HG03354 (cell line): ENCODE measurements around the gene ESRRG.
A peak's percentile ranks its signal among the peaks of the same experiment; 100 is the strongest.

Experiments used
- ATAC-seq: cut with Tn5 transposase; IDR thresholded peaks from one replicate; pipeline ENCODE4 v1.9.1; 2021; ENCODE audit warnings: mild to moderate bottlenecking; ENCODE audit not compliant: unreplicated experiment, poor library complexity, severe bottlenecking

ESRRG gene

DNA sequence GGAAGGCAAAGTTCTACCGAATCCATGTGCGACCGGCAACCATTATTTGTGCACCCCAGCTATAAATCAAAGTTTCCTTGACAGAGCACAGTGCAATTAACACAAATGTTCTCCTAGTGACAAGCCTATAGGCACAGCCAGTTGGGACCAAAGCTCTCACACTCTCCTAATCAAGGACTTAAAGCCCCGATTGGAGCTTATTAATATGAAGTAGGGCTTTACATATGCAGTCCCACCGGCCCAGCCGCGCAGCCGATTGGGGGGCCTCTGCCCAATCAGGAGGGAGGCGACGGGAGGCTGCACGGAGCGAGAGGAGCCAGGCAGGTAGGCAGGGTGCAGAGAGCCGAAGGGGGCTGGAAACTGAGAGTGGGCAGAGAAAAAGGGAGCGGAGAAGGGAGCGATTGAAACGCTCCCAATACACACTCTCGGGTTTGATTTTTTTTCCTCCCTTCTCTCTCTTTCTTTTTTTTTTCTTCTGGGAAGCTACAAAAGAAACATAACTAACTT, at the start of gene ESRRG:
TSS of gene ESRRG (minus strand) at position 156 of the 507 bp plus-strand sequence. CDS start at position 26, 130 bp downstream.
- no peak for ATAC-seq

DNA sequence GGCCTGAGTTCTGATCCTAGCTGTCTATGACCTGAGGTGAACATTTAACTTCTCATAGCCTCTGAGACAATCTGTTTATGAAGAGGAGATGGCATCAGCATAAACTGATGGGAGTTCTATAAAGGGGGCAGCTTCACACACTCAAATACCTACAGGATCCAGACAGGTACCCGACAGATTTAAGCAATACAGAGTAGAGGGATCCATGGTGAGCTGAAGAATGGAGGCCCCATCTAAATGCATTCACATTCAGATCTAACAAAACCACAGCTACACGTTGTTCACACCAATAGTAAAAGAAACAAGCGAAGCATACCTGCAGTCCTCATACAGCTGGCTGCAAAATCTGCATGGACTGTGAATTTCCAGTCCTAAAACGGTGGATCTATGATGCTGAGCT, 48.7 kb upstream of the ESRRG start:
- no peak for ATAC-seq

DNA sequence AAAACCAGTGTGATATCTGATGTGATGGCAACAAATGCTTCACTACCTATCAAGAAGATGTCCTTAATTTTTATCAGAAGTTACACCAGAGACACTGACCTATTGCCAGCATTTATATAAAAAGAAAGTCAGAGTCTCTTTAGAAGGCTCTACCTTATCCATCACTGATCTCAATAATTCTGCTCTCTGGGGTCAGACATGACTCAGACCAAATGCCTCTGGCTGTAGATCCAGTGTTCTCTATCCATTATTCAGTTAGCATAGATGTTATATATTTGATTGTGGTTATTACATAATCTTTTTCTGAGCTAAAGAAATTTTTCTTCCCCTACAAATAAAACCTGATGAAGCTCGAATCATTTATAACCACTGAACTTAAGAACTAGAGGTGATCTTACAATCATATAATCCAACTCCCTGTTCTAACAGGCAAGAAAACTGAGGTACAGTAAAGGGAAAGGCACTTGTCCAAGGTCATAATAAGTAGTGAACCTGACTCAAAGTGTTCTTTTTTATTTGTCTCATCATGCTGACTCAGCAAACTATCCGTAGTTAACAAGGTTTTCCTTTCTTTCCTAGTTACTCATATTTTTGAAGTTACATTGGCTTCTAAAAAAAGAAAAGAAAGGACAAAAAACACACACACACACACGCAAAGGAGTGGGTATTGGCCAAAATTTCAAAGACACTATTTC, 43.6 kb upstream of the ESRRG start:
- ATAC-seq = no peak

DNA sequence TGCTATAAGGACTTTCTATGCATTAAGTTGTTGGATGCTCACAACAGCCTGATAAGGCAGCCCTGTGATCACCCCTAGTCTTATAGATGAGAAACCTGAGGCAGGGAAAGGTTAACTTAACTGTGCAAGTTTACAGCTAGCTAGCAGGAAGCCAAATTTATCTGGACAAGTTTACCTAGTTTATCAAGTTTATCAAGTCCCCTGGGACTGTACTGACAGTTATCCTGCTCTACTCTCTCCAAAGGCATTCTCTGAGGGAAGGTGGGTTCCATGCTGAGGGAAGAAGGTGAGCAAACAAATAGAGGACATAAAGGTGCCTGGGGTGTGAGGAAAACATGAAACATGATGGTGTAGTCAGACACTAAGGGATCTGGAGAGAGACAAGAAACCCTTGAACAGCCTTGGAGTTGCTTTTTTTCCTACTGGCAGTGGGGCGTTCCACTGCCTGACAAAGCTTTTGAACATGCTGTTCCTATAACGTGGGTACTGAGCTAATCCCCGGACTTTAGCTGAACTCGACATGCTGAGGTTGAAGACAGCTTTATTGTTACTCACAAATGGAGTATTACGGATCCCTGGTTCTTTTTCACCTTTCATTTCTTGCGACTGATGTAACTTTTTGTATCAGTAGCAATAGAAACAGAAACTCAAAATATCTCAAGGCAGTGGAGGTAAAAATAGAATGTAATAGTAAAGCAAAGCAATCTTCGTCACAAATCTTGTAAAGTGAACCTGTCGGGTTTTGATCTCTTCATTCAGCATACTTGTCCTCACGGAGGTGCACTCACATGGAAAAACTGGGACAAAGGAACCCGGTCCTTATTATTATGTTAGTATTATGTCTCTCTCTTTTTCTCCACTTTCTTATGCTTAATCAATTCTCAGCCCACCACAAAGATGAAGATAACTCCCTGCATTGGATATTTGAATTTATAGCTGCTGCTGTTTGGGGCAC, 42.4 kb upstream of the ESRRG start:
- no peak for ATAC-seq

DNA sequence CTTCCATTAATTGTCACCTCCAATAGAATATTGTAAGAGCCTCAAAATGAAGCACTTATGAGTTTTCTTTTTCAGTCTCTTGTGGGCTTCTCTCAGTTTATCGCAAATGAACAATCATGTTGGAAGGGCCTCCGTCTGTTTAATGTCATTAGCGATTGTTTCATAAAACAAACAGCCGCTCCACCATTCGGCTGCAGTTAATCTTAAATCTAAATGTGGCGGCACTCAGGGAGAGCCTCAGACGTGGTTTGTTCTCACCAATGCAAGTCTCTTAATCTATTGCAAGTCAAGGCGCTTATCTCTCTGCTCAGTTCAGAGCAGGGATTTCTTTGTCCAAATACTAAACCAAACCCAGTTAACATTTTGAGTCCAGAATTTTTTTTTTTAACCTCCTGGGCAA, 34.9 kb upstream of the ESRRG start:
- no peak for ATAC-seq

DNA sequence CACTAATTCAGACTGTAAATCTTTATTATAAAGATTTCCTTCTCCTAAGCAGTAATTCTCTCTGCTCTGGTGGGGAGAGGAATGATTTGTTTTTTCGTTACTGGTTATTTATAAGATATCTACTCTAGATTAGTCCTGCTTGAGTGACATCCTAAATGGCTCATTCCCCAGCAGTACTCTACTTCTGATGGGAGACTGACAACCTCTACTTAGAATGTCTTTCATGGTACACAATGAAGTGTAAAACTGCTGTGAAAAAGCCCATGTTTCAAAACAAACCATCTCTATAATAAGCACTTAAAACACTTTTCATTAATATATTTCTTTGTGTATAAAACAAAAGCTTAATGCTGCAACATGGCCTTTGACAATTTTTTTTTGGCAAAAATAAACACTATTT, 33.9 kb upstream of the ESRRG start:
- no peak for ATAC-seq

DNA sequence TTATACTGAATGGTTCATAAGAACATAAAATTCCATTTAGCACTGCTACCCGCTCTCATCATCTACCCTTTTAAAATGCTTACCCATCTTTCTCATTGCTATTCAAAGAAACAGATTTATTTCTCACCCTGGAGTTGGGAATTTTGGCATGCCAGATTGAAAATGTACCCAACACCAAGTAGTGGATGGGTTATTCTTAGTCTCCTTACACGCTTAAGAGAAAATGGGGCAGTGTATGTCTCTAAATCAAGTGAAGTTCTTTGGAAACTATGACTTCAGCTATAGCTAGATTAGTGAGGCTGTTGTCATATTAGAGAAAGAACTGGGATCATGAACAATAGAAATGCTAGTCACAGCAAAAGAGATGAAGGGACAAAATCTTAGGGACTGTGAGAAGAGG, 27.7 kb upstream of the ESRRG start:
- ATAC-seq = no peak

DNA sequence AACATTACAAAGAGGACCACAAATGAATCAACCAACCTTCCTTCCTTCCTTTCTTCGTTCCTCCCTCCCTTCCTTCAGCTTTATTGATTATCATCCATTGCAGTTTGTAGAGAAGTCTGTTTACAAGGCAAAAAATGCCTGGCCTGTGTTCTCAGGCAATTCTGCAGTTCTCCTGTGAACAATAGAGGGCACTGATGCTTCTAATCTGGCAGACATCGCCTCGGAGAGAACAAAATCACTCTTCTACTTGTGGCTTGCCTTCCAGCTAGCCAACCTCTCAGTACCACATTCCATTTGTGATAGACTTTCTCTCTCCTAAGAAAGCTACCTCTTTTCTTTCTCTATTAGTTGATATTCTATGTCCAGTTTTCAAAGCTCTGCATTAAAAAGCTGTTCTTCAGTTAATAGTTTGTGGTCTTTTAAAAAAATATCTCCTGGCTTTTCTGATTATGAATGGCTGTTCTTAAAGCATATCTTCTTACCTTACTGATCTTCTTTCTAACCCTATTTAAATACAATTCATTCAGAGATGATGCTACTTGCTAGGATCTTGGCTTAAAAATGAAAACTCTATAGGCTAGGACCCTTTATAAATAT, 26.9 kb upstream of the ESRRG start:
- peak; percentile 82 for ATAC-seq

DNA sequence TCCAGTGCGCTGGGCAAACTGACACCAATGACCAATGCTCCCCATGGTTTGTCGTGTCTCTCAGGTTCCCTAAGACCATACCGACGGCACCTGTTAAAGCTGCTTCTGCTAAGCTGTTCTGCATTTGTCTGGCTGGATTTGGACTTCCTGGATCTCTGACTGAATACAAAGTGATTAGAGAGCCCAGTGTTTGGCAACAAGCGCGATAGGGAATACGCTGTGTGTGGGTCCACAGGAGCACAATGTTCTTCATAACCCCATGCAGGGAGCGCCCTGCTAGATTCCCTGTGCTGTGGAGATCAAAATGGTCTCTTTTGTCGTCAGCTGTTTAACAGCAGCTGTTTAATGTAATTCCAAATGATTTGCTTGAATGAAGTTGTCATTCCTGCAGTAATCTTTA, 26.0 kb upstream of the ESRRG start:
- no peak for ATAC-seq

DNA sequence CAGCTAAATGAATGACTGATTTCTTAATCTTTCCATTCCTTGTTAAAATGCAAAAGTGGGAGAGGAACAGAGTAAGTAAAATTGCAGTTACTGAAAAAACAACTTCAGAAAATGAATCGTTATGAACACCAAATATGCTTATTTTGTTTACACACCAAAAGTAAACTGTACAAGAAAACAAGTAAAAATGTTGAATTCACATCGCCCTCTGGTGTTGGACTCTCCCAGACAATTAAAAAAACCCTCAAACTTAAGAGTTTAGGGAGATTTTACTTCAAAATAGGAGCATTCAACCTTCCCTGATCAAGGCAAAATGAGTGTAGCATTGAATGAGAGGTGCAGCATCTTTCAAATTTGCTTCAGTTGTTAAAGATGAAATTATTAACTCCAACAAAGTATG, 19.4 kb upstream of the ESRRG start:
- ATAC-seq = no peak

DNA sequence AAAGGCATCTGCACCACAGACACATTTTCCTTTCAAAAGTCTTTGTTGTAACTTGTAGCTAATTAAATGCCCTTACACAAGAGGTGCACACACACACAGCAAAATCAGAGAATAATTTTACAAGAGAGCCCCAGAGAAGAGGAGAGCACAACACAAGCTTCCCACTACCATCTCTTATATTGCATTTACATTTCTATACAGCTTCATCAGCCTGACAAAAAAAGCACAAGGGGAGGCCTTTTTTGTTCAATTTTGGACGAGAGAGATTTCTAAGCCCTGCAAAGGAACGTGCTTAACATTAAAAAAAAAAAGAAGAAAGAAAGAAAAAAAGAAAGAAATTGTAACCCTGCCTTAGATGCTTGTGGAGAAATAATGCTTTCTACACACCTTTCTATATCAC, 17.1 kb upstream of the ESRRG start:
- no peak for ATAC-seq

DNA sequence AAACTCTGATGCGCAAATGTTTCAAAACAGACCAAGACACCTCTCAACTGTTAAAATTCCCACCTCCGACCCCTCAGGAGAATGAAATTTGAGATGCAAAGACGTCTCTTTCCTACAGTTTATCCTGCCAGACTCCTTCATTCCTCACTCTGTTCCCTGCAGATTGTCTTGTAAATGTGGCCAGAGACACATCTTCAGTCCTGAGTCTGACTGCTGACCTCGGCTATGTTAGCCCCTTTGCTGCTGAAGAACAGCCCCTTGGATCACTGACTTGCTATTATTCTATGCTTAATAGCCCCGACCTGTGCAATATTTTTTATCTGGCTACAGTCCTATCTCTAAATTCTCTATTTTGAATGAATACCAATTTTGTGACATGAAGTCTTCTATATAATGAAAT, 16.6 kb upstream of the ESRRG start:
- ATAC-seq = no peak

DNA sequence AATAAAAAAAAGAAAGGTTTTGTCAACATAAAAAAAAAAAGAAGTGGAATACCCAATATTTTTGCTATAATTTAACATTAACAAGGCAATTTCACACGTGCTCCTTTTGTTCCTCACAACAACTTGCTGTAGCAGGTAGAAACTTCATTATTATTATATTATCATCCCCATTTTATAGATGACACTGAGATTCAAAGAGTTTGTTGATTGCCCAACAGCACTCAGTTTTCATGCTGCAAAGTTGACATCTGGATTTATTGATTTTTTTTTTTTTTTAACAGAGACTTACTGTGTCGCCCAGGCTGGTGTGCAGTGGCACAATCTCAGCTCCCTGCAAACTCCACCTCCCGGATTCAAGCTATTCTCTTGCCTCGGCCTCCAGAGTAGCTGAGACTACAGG, 8.9 kb upstream of the ESRRG start:
- no peak for ATAC-seq

DNA sequence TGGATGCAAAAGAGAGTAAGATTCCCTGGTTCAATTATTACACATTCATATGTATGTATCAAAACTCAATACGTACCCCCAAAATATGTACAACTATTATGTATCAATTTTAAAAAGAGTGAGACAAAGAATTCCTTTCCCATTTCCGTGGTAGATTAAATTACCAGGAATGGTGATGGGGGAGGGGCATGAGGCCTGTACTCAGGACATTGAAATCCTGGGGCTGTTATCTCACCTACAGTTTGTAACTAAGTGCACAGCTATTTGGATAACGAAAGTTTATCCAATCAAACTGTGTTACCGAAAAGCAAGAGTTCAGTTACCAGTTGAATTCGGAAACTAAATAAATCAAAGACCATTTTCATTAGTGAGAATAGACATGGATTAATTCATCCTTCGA, 8.3 kb upstream of the ESRRG start:
- no peak for ATAC-seq

DNA sequence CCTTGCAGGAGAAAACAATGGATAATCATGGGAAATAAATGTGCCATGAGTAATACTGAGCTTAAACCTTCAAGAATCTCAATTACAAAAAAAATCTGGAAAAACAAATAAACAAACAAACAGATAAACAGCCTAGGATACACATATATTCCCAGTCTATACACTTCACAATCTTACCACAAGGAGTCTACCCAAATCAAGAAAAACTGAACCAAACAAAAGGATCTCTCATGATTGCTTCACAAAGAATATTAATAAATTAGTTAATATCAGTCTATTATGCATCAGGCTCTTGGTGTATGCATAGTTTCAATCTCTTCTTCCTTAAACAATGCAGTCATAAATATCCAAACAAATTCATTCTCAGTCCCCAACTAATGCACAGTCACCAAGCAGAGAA, 3.2 kb upstream of the ESRRG start:
- ATAC-seq = no peak

DNA sequence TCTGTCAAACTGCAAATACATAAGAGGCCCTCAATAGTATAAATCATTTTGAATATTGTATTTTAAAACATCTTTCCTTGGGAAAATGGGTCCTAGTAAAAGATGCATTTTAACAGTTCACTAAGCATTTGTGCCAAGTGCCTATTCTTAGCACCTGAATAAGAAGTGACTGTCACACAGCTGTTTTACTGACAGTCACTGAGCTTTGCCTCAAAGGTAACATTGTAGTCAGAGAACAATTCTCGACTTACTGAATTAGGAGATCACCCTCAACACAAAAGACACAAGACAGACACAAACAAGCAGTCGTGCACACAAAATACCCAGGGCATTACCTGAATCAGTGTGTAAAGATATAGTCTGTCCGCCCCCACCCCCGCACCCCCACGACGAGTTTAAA, 408 bp downstream of the ESRRG start:
- no peak for ATAC-seq

DNA sequence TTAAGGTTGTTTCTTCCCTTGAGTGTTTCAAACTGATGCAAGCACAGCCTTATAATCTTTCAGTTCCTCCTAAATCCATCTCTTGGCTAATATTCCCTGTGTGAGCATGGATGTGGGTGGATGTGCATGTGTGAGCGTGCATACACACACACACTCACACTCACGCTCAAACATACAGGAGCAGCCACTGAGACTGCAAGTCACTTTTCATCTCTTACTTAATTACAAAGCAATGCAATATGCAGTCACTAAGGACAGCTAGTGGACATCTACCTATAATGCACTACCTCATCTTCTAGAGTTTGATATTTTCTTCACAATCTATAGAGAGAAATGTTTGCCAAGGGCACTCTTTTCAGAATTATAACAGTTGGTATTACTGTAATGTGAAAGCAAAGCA, 1.4 kb downstream of the ESRRG start:
- ATAC-seq = no peak

DNA sequence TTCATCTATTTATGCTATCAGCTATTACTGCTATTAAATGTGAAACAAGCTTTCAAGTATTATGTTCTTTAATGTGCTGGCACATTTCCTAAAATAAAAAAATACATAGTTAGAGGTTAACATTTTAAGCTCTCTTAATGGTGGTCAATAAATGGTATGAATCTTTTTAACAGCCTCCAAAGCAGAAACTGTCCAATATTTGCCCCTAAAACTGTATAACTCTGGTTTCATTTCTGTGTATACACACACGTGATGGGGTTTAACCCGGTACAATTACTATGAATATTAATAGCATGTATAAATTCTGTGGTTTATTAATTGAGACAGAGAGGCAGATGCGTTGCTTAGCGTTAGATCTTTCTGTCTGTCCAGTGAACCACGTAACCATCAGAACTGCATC, 2.2 kb downstream of the ESRRG start:
- no peak for ATAC-seq

DNA sequence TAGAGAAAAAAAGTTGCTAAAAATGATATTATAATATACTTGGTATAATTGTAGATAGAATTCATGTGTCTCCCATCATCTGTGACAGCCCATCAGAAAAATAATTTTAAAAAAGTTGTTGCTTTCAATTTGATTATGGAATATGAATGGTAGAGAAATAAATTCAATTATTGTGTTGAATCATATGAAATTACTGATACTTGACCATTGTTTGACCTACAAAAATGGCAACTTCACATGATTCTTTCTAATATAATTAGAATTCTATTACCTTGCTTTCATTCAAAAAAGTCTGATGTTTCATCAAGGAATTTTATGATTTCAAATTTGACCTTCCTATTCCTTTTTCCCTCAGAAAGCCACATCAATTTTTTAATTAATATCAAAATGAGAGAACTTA, 11.5 kb downstream of the ESRRG start:
- ATAC-seq = no peak

DNA sequence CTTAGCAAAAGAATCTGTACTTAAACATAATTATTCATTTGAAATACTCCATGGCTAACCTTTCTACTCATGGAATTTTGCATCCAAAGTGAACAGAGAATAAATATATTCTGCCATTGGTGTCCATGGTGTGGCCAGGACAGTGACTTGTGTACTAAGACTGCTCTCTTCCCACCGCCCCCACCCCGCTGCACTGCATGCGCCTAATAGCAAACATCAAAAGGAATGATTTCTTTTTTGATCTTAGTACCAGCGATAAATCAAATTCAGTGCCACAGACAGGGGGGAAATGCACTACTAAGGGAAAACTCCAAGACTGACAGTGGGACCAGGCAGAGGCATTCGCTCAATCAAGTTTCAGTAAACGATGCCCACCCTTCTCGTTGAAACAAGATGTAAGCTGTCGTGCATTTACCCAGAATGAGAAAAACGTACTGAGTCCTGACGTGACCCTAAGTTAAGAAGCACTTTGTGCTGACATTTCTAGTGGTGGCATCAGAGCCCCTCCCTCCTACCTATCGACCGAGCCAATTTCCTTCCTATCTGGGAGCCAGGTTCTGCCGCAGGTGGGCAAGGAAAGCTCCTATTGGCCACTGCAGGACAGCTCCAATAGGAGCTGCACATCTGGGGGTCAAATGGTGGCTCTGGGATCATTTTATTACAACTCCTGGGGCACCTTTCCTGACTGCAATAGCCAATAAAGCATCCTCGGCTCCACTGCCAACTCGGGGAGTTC, 12.5 kb downstream of the ESRRG start:
- no peak for ATAC-seq
